Hepatocyte (in vitro differentiated cells): Measurements from ENCODE around the gene RAN. TPM values are rescaled to one million over a fixed set of nuclear protein-coding genes. Genes with fewer than 3 reads are reported as not detected.

ENCODE experiments used
- DNase-seq: peaks from one replicate; pipeline ENCODE4 v3.0.0-alpha.2; 2016; ENCODE audit warnings: low spot score
- H2AFZ ChIP-seq: fragments of 200-600 bp; sonication (generic); 2 replicates; pipeline ENCODE4 v1.6.0; 2016; ENCODE audit warnings: antibody characterized with exemption, mild to moderate bottlenecking
- H3K27ac ChIP-seq: fragments of 200-600 bp; sonication (generic); 2 replicates; pipeline ENCODE4 v1.5.1; 2016; ENCODE audit warnings: mild to moderate bottlenecking
- H3K27me3 ChIP-seq: fragments of 200-600 bp; sonication (generic); 2 replicates; pipeline ENCODE4 v1.6.1; 2016
- H3K36me3 ChIP-seq: fragments of 200-600 bp; sonication (generic); replicated peaks from 2 replicates; pipeline ENCODE4 v1.5.1; 2016; ENCODE audit warnings: low read depth; ENCODE audit not compliant: insufficient read depth
- H3K4me1 ChIP-seq: fragments of 200-600 bp; sonication (generic); 2 replicates; pipeline ENCODE4 v1.5.1; 2016; ENCODE audit warnings: mild to moderate bottlenecking, moderate library complexity; ENCODE audit not compliant: insufficient read depth
- H3K4me2 ChIP-seq: fragments of 200-600 bp; sonication (generic); 2 replicates; pipeline ENCODE4 v1.6.0; 2016
- H3K4me3 ChIP-seq: fragments of 200-600 bp; sonication (generic); 2 replicates; pipeline ENCODE4 v1.5.1; 2016; ENCODE audit warnings: mild to moderate bottlenecking
- H3K79me2 ChIP-seq: fragments of 200-600 bp; sonication (generic); 2 replicates; pipeline ENCODE4 v1.6.0; 2017; ENCODE audit warnings: mild to moderate bottlenecking
- H3K9me2 ChIP-seq: fragments of 200-600 bp; sonication (generic); replicated peaks from 2 replicates; pipeline ENCODE4 v1.6.0; 2017; ENCODE audit warnings: mild to moderate bottlenecking; ENCODE audit not compliant: insufficient read depth
- H3K9me3 ChIP-seq: fragments of 200-600 bp; sonication (generic); 2 replicates; pipeline ENCODE4 v1.5.1; 2016; ENCODE audit warnings: low read depth, mild to moderate bottlenecking
- H4K20me1 ChIP-seq: fragments of 200-600 bp; sonication (generic); 2 replicates; pipeline ENCODE4 v1.6.0; 2016; ENCODE audit warnings: mild to moderate bottlenecking; ENCODE audit not compliant: insufficient read depth, poor library complexity, severe bottlenecking
- EZH2 ChIP-seq: fragments of 200-600 bp; sonication (generic); IDR thresholded peaks from 2 replicates; pipeline ENCODE4 v1.6.1; 2016; ENCODE audit warnings: antibody characterized with exemption, mild to moderate bottlenecking, borderline replicate concordance
- EZH2phosphoT487 ChIP-seq: fragments of 200-600 bp; sonication (generic); IDR thresholded peaks from one replicate; pipeline ENCODE4 v1.6.1; 2018; ENCODE audit warnings: antibody characterized with exemption, mild to moderate bottlenecking, low read depth, moderate library complexity; ENCODE audit not compliant: unreplicated experiment, severe bottlenecking
- WGBS: methylation state at CpG from one replicate; pipeline ENCODE4 v1.1.6; 2016; ENCODE audit warnings: low lambda C conversion rate; ENCODE audit errors: missing lambda C conversion rate; 5-methylcytosine and 5-hydroxymethylcytosine counted together
- polyA plus RNA-seq: library from polyadenylated mRNA; unstranded; fragments of >200 nt; fragmentation: Nextera tagmentation; extraction: Ambion mirVana; gene quantifications from 2 replicates; pipeline ENCODE4 v1.2.1, GENCODE V29; 2016
- total RNA-seq: library from RNA; depleted of rRNA; stranded (reverse); fragments of >200 nt; gene quantifications from 2 replicates; pipeline ENCODE4 v1.2.3, GENCODE V29; 2014
- TF ChIP-seq, protein P1 (sequence below): fragments of 200-600 bp; sonication (generic); IDR thresholded peaks from 2 replicates; pipeline ENCODE4 v1.5.1; 2016; ENCODE audit warnings: antibody characterized with exemption, mild to moderate bottlenecking; ENCODE audit not compliant: poor library complexity

The RAN gene
- total and polyA plus RNA-seq, 2 experiments from 2014 or later, result 300 to 673 TPM

DNA sequence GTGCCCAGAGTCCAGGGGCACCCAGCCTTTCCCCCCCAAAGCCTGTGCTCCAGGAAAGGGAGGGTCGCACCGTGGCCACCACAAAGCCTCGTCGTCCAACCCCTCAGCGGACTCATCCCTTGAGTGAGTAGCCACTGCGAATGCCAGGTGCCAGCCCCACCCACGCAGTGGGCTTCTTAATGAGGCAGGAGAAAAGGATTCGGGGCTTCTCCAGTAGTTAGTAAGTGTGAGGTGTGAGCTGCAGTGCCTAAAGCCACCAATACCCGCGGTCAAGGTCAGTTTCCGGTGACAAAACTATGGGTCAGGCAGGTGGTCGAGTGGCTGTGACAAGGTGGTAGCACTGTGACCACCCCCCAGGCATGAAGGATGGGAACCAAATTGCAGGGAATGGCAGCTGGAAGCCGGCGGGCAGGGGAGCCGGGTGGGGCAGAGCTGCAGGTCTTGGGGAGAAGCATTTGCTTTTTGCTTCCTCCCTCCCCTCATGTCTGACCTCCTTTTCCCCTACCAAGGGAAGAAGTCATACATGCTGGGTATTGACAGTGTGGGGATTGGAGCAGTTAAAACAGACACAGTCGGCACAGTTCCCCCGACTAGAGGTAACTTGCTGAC is 8.0 kb downstream of the RAN start:
- H3K4me2 ChIP-seq, result no peak overlapping the region
- peaks cover 4% of the 10 kb centered on the region for H3K4me1 ChIP-seq
- H3K4me3 ChIP-seq, result no peak overlapping the region
- TF ChIP-seq, protein P1, sequence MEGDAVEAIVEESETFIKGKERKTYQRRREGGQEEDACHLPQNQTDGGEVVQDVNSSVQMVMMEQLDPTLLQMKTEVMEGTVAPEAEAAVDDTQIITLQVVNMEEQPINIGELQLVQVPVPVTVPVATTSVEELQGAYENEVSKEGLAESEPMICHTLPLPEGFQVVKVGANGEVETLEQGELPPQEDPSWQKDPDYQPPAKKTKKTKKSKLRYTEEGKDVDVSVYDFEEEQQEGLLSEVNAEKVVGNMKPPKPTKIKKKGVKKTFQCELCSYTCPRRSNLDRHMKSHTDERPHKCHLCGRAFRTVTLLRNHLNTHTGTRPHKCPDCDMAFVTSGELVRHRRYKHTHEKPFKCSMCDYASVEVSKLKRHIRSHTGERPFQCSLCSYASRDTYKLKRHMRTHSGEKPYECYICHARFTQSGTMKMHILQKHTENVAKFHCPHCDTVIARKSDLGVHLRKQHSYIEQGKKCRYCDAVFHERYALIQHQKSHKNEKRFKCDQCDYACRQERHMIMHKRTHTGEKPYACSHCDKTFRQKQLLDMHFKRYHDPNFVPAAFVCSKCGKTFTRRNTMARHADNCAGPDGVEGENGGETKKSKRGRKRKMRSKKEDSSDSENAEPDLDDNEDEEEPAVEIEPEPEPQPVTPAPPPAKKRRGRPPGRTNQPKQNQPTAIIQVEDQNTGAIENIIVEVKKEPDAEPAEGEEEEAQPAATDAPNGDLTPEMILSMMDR, result no peak
- TF ChIP-seq EZH2 (no peak), EZH2phosphoT487 (no peak)
- H3K9me2 ChIP-seq, result no peaks in the 10 kb centered on the region
- peaks cover 9% of the 10 kb centered on the region for H4K20me1 ChIP-seq
- peaks cover 3% of the 10 kb centered on the region for H3K36me3 ChIP-seq
- WGBS, result 81% methylated on average over 17 of the region's 17 CpGs
- no peak for DNase-seq
- H2AFZ ChIP-seq, result no peak overlapping the region
- H3K27me3 ChIP-seq, result no peaks in the 10 kb centered on the region
- H3K27ac ChIP-seq, result no peak overlapping the region
- no peaks in the 10 kb centered on the region for H3K9me3 ChIP-seq
- H3K79me2 ChIP-seq, result peaks cover 4% of the 10 kb centered on the region

DNA sequence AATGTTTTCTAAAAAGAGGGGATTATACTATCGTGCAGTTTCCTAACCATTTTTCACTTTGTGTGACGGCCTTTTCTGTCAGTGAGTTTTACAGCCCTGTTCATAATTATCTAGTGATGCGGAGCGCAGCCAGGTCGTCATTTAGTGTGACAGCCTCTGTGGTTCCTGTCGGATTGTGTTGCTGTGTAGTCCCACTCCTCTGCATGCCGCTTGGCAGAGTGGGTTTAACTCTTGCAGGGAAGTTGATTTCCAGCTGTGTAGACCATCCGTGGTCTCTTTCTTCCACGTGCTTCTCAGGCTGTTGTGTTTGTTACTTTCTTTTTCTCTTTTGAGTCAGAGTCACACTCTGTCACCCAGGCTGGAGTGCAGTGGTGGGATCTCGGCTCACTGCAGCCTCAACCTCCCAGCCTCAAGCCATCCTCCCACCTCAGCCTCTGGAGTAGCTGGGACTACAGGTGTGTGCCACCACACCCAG is 8.6 kb downstream of the RAN start:
- Histone ChIP-seq H3K27me3 (no peaks in the 10 kb centered on the region), H4K20me1 (peaks cover 4% of the 10 kb centered on the region), H3K4me2 (no peak overlapping the region), H3K9me2 (no peaks in the 10 kb centered on the region), H3K36me3 (no peaks in the 10 kb centered on the region), H3K27ac (no peak overlapping the region), H3K4me1 (peaks cover 4% of the 10 kb centered on the region), H3K4me3 (no peak overlapping the region), H3K79me2 (no peaks in the 10 kb centered on the region), H3K9me3 (no peaks in the 10 kb centered on the region), H2AFZ (no peak overlapping the region)
- no peak for TF ChIP-seq EZH2phosphoT487
- no peak for TF ChIP-seq EZH2
- TF ChIP-seq, protein P1, result no peak
- no peak for DNase-seq
- WGBS, result 42% methylated on average over 10 of the region's 10 CpGs

- no peak overlapping the region for H2AFZ ChIP-seq
- no peak overlapping the region for H3K27ac ChIP-seq
- H4K20me1 ChIP-seq, result peaks cover 4% of the 10 kb centered on the region
- no peak overlapping the region for H3K4me3 ChIP-seq
- H3K9me2 ChIP-seq, result no peaks in the 10 kb centered on the region
- peaks cover 4% of the 10 kb centered on the region for H3K4me1 ChIP-seq
- no peaks in the 10 kb centered on the region for H3K36me3 ChIP-seq
- H3K27me3 ChIP-seq, result no peaks in the 10 kb centered on the region
- H3K4me2 ChIP-seq, result no peak overlapping the region
- H3K9me3 ChIP-seq, result no peaks in the 10 kb centered on the region
- H3K79me2 ChIP-seq, result no peaks in the 10 kb centered on the region
- DNase-seq, result no peak
- WGBS, result 96% methylated on average over 5 of the region's 5 CpGs
- TF ChIP-seq EZH2 (no peak), EZH2phosphoT487 (no peak)
- TF ChIP-seq, protein P1, result no peak
Measured at GRCh38 chr12:130881046-130881445, 9.2 kb downstream of the RAN start.
